ENCODE data around the gene SCAF4.
"Not testable (repeated sequence)": the region's sequence is repeated elsewhere in the genome, so short reads cannot be mapped to it uniquely, and the experiment has no call there.

The SCAF4 gene

GRCh38 chr21:31656199-31657095, 75.5 kb downstream of the SCAF4 start:
- H3K27ac Mint-ChIP-seq, result peak overlapping the region in 1 of 2 donors; percentile 4
- peaks cover 48% of the 10 kb centered on the region for H3K4me1 Mint-ChIP-seq
- peak; percentile 52 to 79 for DNase-seq
- H3K9me3 Mint-ChIP-seq, result no peaks in the 10 kb centered on the region
- peak overlapping the region; percentile 36 to 53 for H3K4me3 Mint-ChIP-seq
- ATAC-seq, result peak; percentile 63
- H3K27me3 Mint-ChIP-seq, result no peaks in the 10 kb centered on the region

GRCh38 chr21:31654821-31655580, 76.9 kb downstream of the SCAF4 start:
- DNase-seq, result peak in 1 of 2 donors; percentile 37
- Mint-ChIP-seq H3K27ac (peak overlapping the region; percentile 47 to 78), H3K4me3 (peak overlapping the region; percentile 73 to 82), H3K4me1 (peaks cover 40% of the 10 kb centered on the region)
- H3K27me3 Mint-ChIP-seq, H3K9me3 Mint-ChIP-seq, ATAC-seq: not testable (repeated sequence)

GRCh38 chr21:31654340-31654739, 77.6 kb downstream of the SCAF4 start:
- Mint-ChIP-seq H3K4me3 (peak overlapping the region in 1 of 2 donors; percentile 73), H3K9me3 (no peaks in the 10 kb centered on the region), H3K27me3 (no peaks in the 10 kb centered on the region), H3K4me1 (peaks cover 37% of the 10 kb centered on the region), H3K27ac (no peak overlapping the region)
- ATAC-seq, result no peak
- DNase-seq, result no peak

- not testable (repeated sequence) for H3K9me3 Mint-ChIP-seq, H3K4me3 Mint-ChIP-seq, DNase-seq, H3K27me3 Mint-ChIP-seq, ATAC-seq, H3K27ac Mint-ChIP-seq
- H3K4me1 Mint-ChIP-seq, result peaks cover 22% of the 10 kb centered on the region
Measured at GRCh38 chr21:31651491-31651890, 80.4 kb downstream of the SCAF4 start.

GRCh38 chr21:31650930-31651329, 81.0 kb downstream of the SCAF4 start:
- no peak overlapping the region for H3K27ac Mint-ChIP-seq
- H3K4me3 Mint-ChIP-seq, result no peak overlapping the region
- H3K27me3 Mint-ChIP-seq, result no peaks in the 10 kb centered on the region
- ATAC-seq (no peak), DNase-seq (no peak)
- no peaks in the 10 kb centered on the region for H3K9me3 Mint-ChIP-seq
- peaks cover 17% of the 10 kb centered on the region for H3K4me1 Mint-ChIP-seq

- H3K27me3 Mint-ChIP-seq, result no peaks in the 10 kb centered on the region
- no peak for ATAC-seq
- DNase-seq, result no peak
- H3K27ac Mint-ChIP-seq, result no peak overlapping the region
- no peaks in the 10 kb centered on the region for H3K9me3 Mint-ChIP-seq
- H3K4me3 Mint-ChIP-seq, result no peak overlapping the region
- no peaks in the 10 kb centered on the region for H3K4me1 Mint-ChIP-seq
Measured at GRCh38 chr21:31647650-31648049, 84.3 kb downstream of the SCAF4 start.

- no peak for ATAC-seq
Measured at GRCh38 chr21:31644643-31645042, 87.3 kb downstream of the SCAF4 start.

GRCh38 chr21:31641416-31641922, 90.4 kb downstream of the SCAF4 start:
- Mint-ChIP-seq H3K4me3 (no peak overlapping the region), H3K4me1 (no peaks in the 10 kb centered on the region), H3K27ac (no peak overlapping the region), H3K27me3 (no peaks in the 10 kb centered on the region), H3K9me3 (peaks cover 0 to 7% of the 10 kb centered on the region in 2 donors)
- DNase-seq (no peak), ATAC-seq (no peak)

More at GRCh38 chr21:31644643-31645042, 87.3 kb downstream of the SCAF4 start:
- no peak for DNase-seq
- H3K27ac Mint-ChIP-seq, result no peak overlapping the region
- no peaks in the 10 kb centered on the region for H3K27me3 Mint-ChIP-seq
- H3K9me3 Mint-ChIP-seq, result no peaks in the 10 kb centered on the region
- no peak overlapping the region for H3K4me3 Mint-ChIP-seq
- H3K4me1 Mint-ChIP-seq, result no peaks in the 10 kb centered on the region

- H3K9me3 Mint-ChIP-seq, result peaks cover 0 to 20% of the 10 kb centered on the region in 2 donors
- DNase-seq (no peak), ATAC-seq (no peak)
- peak overlapping the region in 1 of 2 donors; percentile 7 for H3K27ac Mint-ChIP-seq
- H3K4me3 Mint-ChIP-seq, result no peak overlapping the region
- no peaks in the 10 kb centered on the region for H3K27me3 Mint-ChIP-seq
- H3K4me1 Mint-ChIP-seq, result no peaks in the 10 kb centered on the region
Measured at GRCh38 chr21:31636874-31637273, 95.0 kb downstream of the SCAF4 start.

GRCh38 chr21:31634993-31635392, 96.9 kb downstream of the SCAF4 start:
- DNase-seq, result no peak
- no peaks in the 10 kb centered on the region for H3K27me3 Mint-ChIP-seq
- H3K27ac Mint-ChIP-seq, result no peak overlapping the region
- no peaks in the 10 kb centered on the region for H3K4me1 Mint-ChIP-seq
- no peak overlapping the region for H3K4me3 Mint-ChIP-seq
- peaks cover 0 to 21% of the 10 kb centered on the region in 2 donors for H3K9me3 Mint-ChIP-seq
- ATAC-seq, result no peak

GRCh38 chr21:31631881-31632280, 100.0 kb downstream of the SCAF4 start:
- peak overlapping the region in 1 of 2 donors; percentile 15 for H3K27ac Mint-ChIP-seq
- DNase-seq, H3K27me3 Mint-ChIP-seq, H3K4me3 Mint-ChIP-seq, H3K4me1 Mint-ChIP-seq, ATAC-seq: not testable (repeated sequence)
- H3K9me3 Mint-ChIP-seq, result peaks cover 0 to 14% of the 10 kb centered on the region in 2 donors

- Mint-ChIP-seq H3K4me1 (no peaks in the 10 kb centered on the region), H3K4me3 (no peak overlapping the region), H3K27me3 (no peaks in the 10 kb centered on the region), H3K9me3 (peaks cover 0 to 14% of the 10 kb centered on the region in 2 donors), H3K27ac (no peak overlapping the region)
- no peak for DNase-seq
- no peak for ATAC-seq
Measured at GRCh38 chr21:31629972-31630711, 101.8 kb downstream of the SCAF4 start.

- Mint-ChIP-seq H3K4me3 (no peak overlapping the region), H3K9me3 (no peaks in the 10 kb centered on the region), H3K27ac (no peak overlapping the region), H3K27me3 (no peaks in the 10 kb centered on the region), H3K4me1 (peaks cover 7% of the 10 kb centered on the region)
- ATAC-seq (no peak), DNase-seq (no peak)
Measured at GRCh38 chr21:31624961-31625491, 106.9 kb downstream of the SCAF4 start.

GRCh38 chr21:31624181-31624580, 107.7 kb downstream of the SCAF4 start:
- H3K4me1 Mint-ChIP-seq, result peaks cover 8% of the 10 kb centered on the region
- no peak overlapping the region for H3K27ac Mint-ChIP-seq
- H3K9me3 Mint-ChIP-seq, result peaks cover 0 to 3% of the 10 kb centered on the region in 2 donors
- DNase-seq (no peak), ATAC-seq (no peak)
- H3K27me3 Mint-ChIP-seq, result no peaks in the 10 kb centered on the region
- H3K4me3 Mint-ChIP-seq, result no peak overlapping the region

GRCh38 chr21:31623664-31624063, 108.3 kb downstream of the SCAF4 start:
- H3K4me1 Mint-ChIP-seq, result peaks cover 13% of the 10 kb centered on the region
- H3K9me3 Mint-ChIP-seq, result peaks cover 0 to 8% of the 10 kb centered on the region in 2 donors
- no peaks in the 10 kb centered on the region for H3K27me3 Mint-ChIP-seq
- DNase-seq, result no peak
- ATAC-seq, result no peak
- no peak overlapping the region for H3K27ac Mint-ChIP-seq
- H3K4me3 Mint-ChIP-seq, result no peak overlapping the region
